ENCODE data around the gene HTR4.

- TF ChIP-seq CTCF (conservative IDR thresholded peaks at IDR 0.05; ENCODE audit: low read length) (no peak), EZH2phosphoT487 (IDR thresholded peaks at IDR 0.05; ENCODE audit: borderline replicate concordance) (no peak)
Measured at GRCh38 chr5:148665431-148665830, 11.1 kb upstream of the HTR4 start.
